Mesenchymal stem cell (in vitro differentiated cells and primary cell): ENCODE data around the gene SERPINA10.

Experiments
- DNase-seq: peaks from one replicate; pipeline ENCODE4 v3.0.0-alpha.2; 2013
- H2AFZ ChIP-seq: one replicate; pipeline ENCODE4 v1.6.1; 2013; ENCODE audit warnings: low read depth, mild to moderate bottlenecking, control low read depth, inconsistent platforms, low read length, moderate library complexity
- H2AK5ac ChIP-seq: 2 replicates; pipeline ENCODE4 v1.6.1; 2013; ENCODE audit warnings: low read length, moderate library complexity, mild to moderate bottlenecking, inconsistent platforms; ENCODE audit not compliant: severe bottlenecking
- H2BK120ac ChIP-seq: one replicate; pipeline ENCODE4 v1.6.1; 2013; ENCODE audit warnings: low read depth, mild to moderate bottlenecking, inconsistent platforms, low read length, moderate library complexity
- H2BK12ac ChIP-seq, 2 experiments: one replicate each; pipeline ENCODE4 v1.6.1; 2013; ENCODE audit warnings: inconsistent platforms in 2 of 2, low read length in 2 of 2, mild to moderate bottlenecking in 2 of 2, moderate library complexity in 2 of 2, control low read depth in 1 of 2
- H2BK15ac ChIP-seq: one replicate; pipeline ENCODE4 v1.6.1; 2013; ENCODE audit warnings: mild to moderate bottlenecking, low read depth, inconsistent platforms; ENCODE audit not compliant: poor library complexity, severe bottlenecking
- H2BK5ac ChIP-seq: 2 replicates; pipeline ENCODE4 v1.6.1; 2013; ENCODE audit warnings: low read depth, mild to moderate bottlenecking, low read length, control low read depth, inconsistent platforms; ENCODE audit not compliant: poor library complexity, severe bottlenecking
- H3K14ac ChIP-seq, 2 experiments: one replicate each; pipeline ENCODE4 v1.6.1; 2013; ENCODE audit warnings: inconsistent platforms in 2 of 2, low read length in 2 of 2, control low read depth in 1 of 2, mild to moderate bottlenecking in 1 of 2, moderate library complexity in 1 of 2
- H3K18ac ChIP-seq, 2 experiments: one replicate each; pipeline ENCODE4 v1.6.1; 2013; ENCODE audit warnings: inconsistent platforms in 2 of 2, low read length in 2 of 2, control low read depth in 1 of 2, low read depth in 1 of 2, mild to moderate bottlenecking in 1 of 2
- H3K23ac ChIP-seq, 2 experiments: one replicate each; pipeline ENCODE4 v1.6.1; 2013; ENCODE audit warnings: inconsistent platforms in 2 of 2, low read length in 2 of 2, mild to moderate bottlenecking in 2 of 2, moderate library complexity in 2 of 2, control low read depth in 1 of 2
- H3K27ac ChIP-seq: 2 replicates; pipeline ENCODE4 v1.5.1; 2013; ENCODE audit warnings: mild to moderate bottlenecking, moderate library complexity, low read length, control low read depth, inconsistent platforms; ENCODE audit not compliant: poor library complexity, severe bottlenecking
- H3K27me3 ChIP-seq, 2 experiments: 2 replicates each; pipeline versions ENCODE4 v1.6.1 to v1.7.0; 2013; ENCODE audit warnings: low read length in 2 of 2, mild to moderate bottlenecking in 2 of 2, moderate library complexity in 2 of 2, control low read depth in 1 of 2, inconsistent platforms in 1 of 2; ENCODE audit not compliant: control insufficient read depth in 1 of 2, insufficient read depth in 1 of 2
- H3K36me3 ChIP-seq, 2 experiments: 2 replicates each; pipeline versions ENCODE4 v1.6.1 to v1.7.0; 2013; ENCODE audit warnings: low read length in 2 of 2, control low read depth in 1 of 2, inconsistent platforms in 1 of 2, low read depth in 1 of 2, mild to moderate bottlenecking in 1 of 2; ENCODE audit not compliant: insufficient read depth in 2 of 2, control insufficient read depth in 1 of 2
- H3K4ac ChIP-seq, 2 experiments: one replicate each; pipeline ENCODE4 v1.6.1; 2013; ENCODE audit warnings: inconsistent platforms in 2 of 2, low read length in 2 of 2, mild to moderate bottlenecking in 2 of 2, moderate library complexity in 2 of 2, control low read depth in 1 of 2, low read depth in 1 of 2
- H3K4me1 ChIP-seq: 2 replicates; pipeline ENCODE4 v1.6.1; 2013; ENCODE audit warnings: low read depth, low read length, control low read depth; ENCODE audit not compliant: control insufficient read depth, insufficient read depth
- H3K4me2 ChIP-seq: 2 replicates; pipeline ENCODE4 v1.6.1; 2013; ENCODE audit warnings: low read length, mild to moderate bottlenecking, inconsistent platforms; ENCODE audit not compliant: poor library complexity, severe bottlenecking
- H3K4me3 ChIP-seq, 2 experiments: 2 replicates each; pipeline versions ENCODE4 v1.5.1 to v1.7.0; 2013; ENCODE audit warnings: low read length in 2 of 2, mild to moderate bottlenecking in 2 of 2, control low read depth in 1 of 2, low read depth in 1 of 2; ENCODE audit not compliant: insufficient read depth in 1 of 2
- H3K79me1 ChIP-seq: replicated peaks from 2 replicates; pipeline ENCODE4 v1.6.1; 2013; ENCODE audit warnings: mild to moderate bottlenecking, control low read depth, low read length, inconsistent platforms; ENCODE audit not compliant: poor library complexity, severe bottlenecking
- H3K9ac ChIP-seq: 2 replicates; pipeline ENCODE4 v1.7.0; 2013; ENCODE audit warnings: mild to moderate bottlenecking, low read length, moderate library complexity
- H3K9me3 ChIP-seq: 2 replicates; pipeline ENCODE4 v1.7.0; 2013; ENCODE audit warnings: mild to moderate bottlenecking, low read length; ENCODE audit not compliant: control insufficient read depth
- H4K8ac ChIP-seq: one replicate; pipeline ENCODE4 v1.6.1; 2013; ENCODE audit warnings: inconsistent platforms, mild to moderate bottlenecking, low read length, moderate library complexity
- H4K91ac ChIP-seq: one replicate; pipeline ENCODE4 v1.6.1; 2013; ENCODE audit warnings: mild to moderate bottlenecking, low read length, inconsistent platforms
- WGBS: methylation state at CpG from one replicate; pipeline ENCODE4 v1.1.7; 2013; ENCODE audit warnings: mixed read lengths; 5-methylcytosine and 5-hydroxymethylcytosine counted together

SERPINA10 gene

GRCh38 chr14:94314890-94315289 is 21.8 kb upstream of the SERPINA10 start:
- no peak overlapping the region for H2AK5ac ChIP-seq
- H3K36me3 ChIP-seq, result no peaks in the 10 kb centered on the region
- H2BK120ac ChIP-seq, result no peak overlapping the region
- no peak overlapping the region for H3K4ac ChIP-seq
- 54% methylated on average over 2 of the region's 2 CpGs for WGBS
- H3K27me3 ChIP-seq, result no peaks in the 10 kb centered on the region
- H2BK12ac ChIP-seq, result no peak overlapping the region
- H3K14ac ChIP-seq, result no peak overlapping the region
- no peak overlapping the region for H2BK15ac ChIP-seq
- H2BK5ac ChIP-seq, result no peak overlapping the region
- H3K9ac ChIP-seq, result no peak overlapping the region
- H3K9me3 ChIP-seq, result peaks cover 8% of the 10 kb centered on the region
- no peak overlapping the region for H2AFZ ChIP-seq
- no peak overlapping the region for H3K27ac ChIP-seq
- no peak overlapping the region for H3K18ac ChIP-seq
- H3K23ac ChIP-seq, result no peak overlapping the region
- H3K4me1 ChIP-seq, result no peaks in the 10 kb centered on the region
- H4K8ac ChIP-seq, result no peak overlapping the region
- no peaks in the 10 kb centered on the region for H3K79me1 ChIP-seq
- H3K4me2 ChIP-seq, result no peak overlapping the region
- H3K4me3 ChIP-seq, result no peak overlapping the region
- no peak for DNase-seq
- H4K91ac ChIP-seq, result no peak overlapping the region

- H3K27ac ChIP-seq, result no peak overlapping the region
- H3K4me3 ChIP-seq, result no peak overlapping the region
- no peaks in the 10 kb centered on the region for H3K36me3 ChIP-seq
- H3K4me2 ChIP-seq, result no peak overlapping the region
- H3K9ac ChIP-seq, result no peak overlapping the region
- H2BK12ac ChIP-seq, result no peak overlapping the region
- no peaks in the 10 kb centered on the region for H3K4me1 ChIP-seq
- no peak overlapping the region for H3K4ac ChIP-seq
- DNase-seq, result no peak
- no peaks in the 10 kb centered on the region for H3K27me3 ChIP-seq
- H3K79me1 ChIP-seq, result no peaks in the 10 kb centered on the region
- no peak overlapping the region for H3K23ac ChIP-seq
- no peak overlapping the region for H4K91ac ChIP-seq
- no peak overlapping the region for H3K14ac ChIP-seq
- no peak overlapping the region for H4K8ac ChIP-seq
- H2AK5ac ChIP-seq, result no peak overlapping the region
- no peak overlapping the region for H2BK5ac ChIP-seq
- H2BK15ac ChIP-seq, result no peak overlapping the region
- peaks cover 8% of the 10 kb centered on the region for H3K9me3 ChIP-seq
- no peak overlapping the region for H3K18ac ChIP-seq
- no peak overlapping the region for H2BK120ac ChIP-seq
- 57% methylated on average over 8 of the region's 8 CpGs for WGBS
- H2AFZ ChIP-seq, result no peak overlapping the region
Measured at GRCh38 chr14:94313991-94314655, 21.1 kb upstream of the SERPINA10 start.

- no peak overlapping the region for H2AK5ac ChIP-seq
- no peak overlapping the region for H3K4me2 ChIP-seq
- no peak overlapping the region for H3K14ac ChIP-seq
- H3K4ac ChIP-seq, result no peak overlapping the region
- no peak overlapping the region for H3K18ac ChIP-seq
- no peak overlapping the region for H4K91ac ChIP-seq
- peaks cover 22% of the 10 kb centered on the region for H3K9me3 ChIP-seq
- H2BK120ac ChIP-seq, result no peak overlapping the region
- no peak overlapping the region for H2BK15ac ChIP-seq
- H2AFZ ChIP-seq, result no peak overlapping the region
- WGBS, result 73% methylated on average over 6 of the region's 6 CpGs
- H3K4me1 ChIP-seq, result no peaks in the 10 kb centered on the region
- no peak overlapping the region for H3K4me3 ChIP-seq
- H3K9ac ChIP-seq, result no peak overlapping the region
- no peak for DNase-seq
- no peak overlapping the region for H4K8ac ChIP-seq
- no peaks in the 10 kb centered on the region for H3K27me3 ChIP-seq
- H3K27ac ChIP-seq, result no peak overlapping the region
- no peaks in the 10 kb centered on the region for H3K79me1 ChIP-seq
- H2BK5ac ChIP-seq, result no peak overlapping the region
- H3K23ac ChIP-seq, result no peak overlapping the region
- H2BK12ac ChIP-seq, result no peak overlapping the region
- H3K36me3 ChIP-seq, result no peaks in the 10 kb centered on the region
Measured at GRCh38 chr14:94312481-94313246, 19.6 kb upstream of the SERPINA10 start.

- H3K4me2 ChIP-seq, result no peak overlapping the region
- H3K14ac ChIP-seq, result no peak overlapping the region
- no peaks in the 10 kb centered on the region for H3K79me1 ChIP-seq
- no peak overlapping the region for H2BK120ac ChIP-seq
- H2BK15ac ChIP-seq, result no peak overlapping the region
- no peak overlapping the region for H2AK5ac ChIP-seq
- DNase-seq, result no peak
- H3K27ac ChIP-seq, result no peak overlapping the region
- no peak overlapping the region for H2BK5ac ChIP-seq
- H4K91ac ChIP-seq, result no peak overlapping the region
- H3K23ac ChIP-seq, result no peak overlapping the region
- H3K36me3 ChIP-seq, result no peaks in the 10 kb centered on the region
- WGBS, result 69% methylated on average over 3 of the region's 3 CpGs
- H3K4me3 ChIP-seq, result no peak overlapping the region
- no peak overlapping the region for H2AFZ ChIP-seq
- no peaks in the 10 kb centered on the region for H3K4me1 ChIP-seq
- no peak overlapping the region for H3K18ac ChIP-seq
- no peak overlapping the region for H3K4ac ChIP-seq
- no peak overlapping the region for H2BK12ac ChIP-seq
- H3K9ac ChIP-seq, result no peak overlapping the region
- no peaks in the 10 kb centered on the region for H3K27me3 ChIP-seq
- peaks cover 20% of the 10 kb centered on the region for H3K9me3 ChIP-seq
- no peak overlapping the region for H4K8ac ChIP-seq
Measured at GRCh38 chr14:94310248-94310647, 17.2 kb upstream of the SERPINA10 start.
